Transverse colon (tissue), 4 donors: ENCODE results near the gene RAP1GAP2. TPM values are rescaled to one million over a fixed set of nuclear protein-coding genes. Genes with fewer than 3 reads are reported as not detected.

Experiments
- DNase-seq: peaks from one replicate; pipeline ENCODE4 v3.0.0-alpha.2; 2019
- H3K27ac ChIP-seq, 4 donors: fragments of 200-600 bp; sonication (generic); 2 replicates each; pipeline ENCODE4 v1.5.1; 2016 to 2018; ENCODE audit warnings: inconsistent platforms in 4 of 4
- H3K27me3 ChIP-seq: fragments of 200-600 bp; sonication (generic); 2 replicates; pipeline ENCODE4 v1.5.1; 2017; ENCODE audit warnings: inconsistent platforms
- H3K36me3 ChIP-seq, 4 donors: fragments of 200-600 bp; sonication (generic); 2 replicates each; pipeline ENCODE4 v1.5.1; 2017 to 2019; ENCODE audit warnings: inconsistent platforms in 4 of 4
- H3K4me1 ChIP-seq, 4 donors: fragments of 200-600 bp; sonication (generic); 2 replicates each; pipeline ENCODE4 v1.5.1; 2017 to 2020; ENCODE audit warnings: inconsistent platforms in 4 of 4
- H3K4me3 ChIP-seq, 4 donors: fragments of 200-600 bp; sonication (generic); 1 replicate in 1 of 4; 2 replicates in 3 of 4; pipeline versions ENCODE4 v1.5.1 to v1.6.1; 2017 to 2019; ENCODE audit warnings: inconsistent platforms in 4 of 4
- H3K9me3 ChIP-seq, 2 donors: fragments of 200-600 bp; sonication (generic); 2 replicates each; pipeline ENCODE4 v1.5.1; 2017 to 2019; ENCODE audit warnings: inconsistent platforms in 2 of 2
- EP300 ChIP-seq: sonication (generic); formaldehyde crosslinking; IDR thresholded peaks from one replicate; pipeline ENCODE4 v1.6.1; 2017; ENCODE audit warnings: antibody characterized with exemption, low read depth
- POLR2A ChIP-seq: fragments of 450-650 bp; IDR thresholded peaks from one replicate; pipeline ENCODE4 v1.6.1; 2016; ENCODE audit warnings: antibody characterized with exemption, mild to moderate bottlenecking, moderate library complexity
- POLR2AphosphoS5 ChIP-seq, 3 donors: sonication (generic); formaldehyde crosslinking; IDR thresholded peaks; one replicate each; pipeline ENCODE4 v1.6.1; 2016; ENCODE audit warnings: antibody characterized with exemption in 3 of 3
- WGBS, 2 donors: methylation state at CpG; one replicate each; pipeline ENCODE4 v1.1.5; 2018; ENCODE audit warnings: low coverage in 1 of 2; 5-methylcytosine and 5-hydroxymethylcytosine counted together
- in situ Hi-C, 4 donors: fragments of 200-750 bp; cut with MboI; loops; one replicate each; pipeline versions ENCODE4 v1.15.0 to v1.15.1; 2017; ENCODE audit warnings: low sequenced_read_pairs in 3 of 4, low pct_ligation_motif_present in 1 of 4, low pct_unique_long_range_greater_than_20kb in 1 of 4
- intact Hi-C: fragments of 100-400 bp; cut with DNase I; formaldehyde crosslinking; loops from one replicate; pipeline ENCODE4 v1.15.1; 2023; ENCODE audit warnings: low total_unique reads
- total RNA-seq, 4 donors: library from RNA; depleted of rRNA; stranded (reverse); fragments of >200 nt; gene quantifications; one replicate each; pipeline ENCODE4 v1.1.0, GENCODE V29; 2016
- TF ChIP-seq, protein P1 (sequence below), 5 experiments: fragments of 200-600 bp in 3 of 5; fragments of 450-650 bp in 2 of 5; sonication (generic) in 3 of 5; IDR thresholded peaks; 1 replicate in 2 of 5; 2 replicates in 3 of 5; pipeline ENCODE4 v1.5.1; 2016 to 2017; ENCODE audit warnings: antibody characterized with exemption in 5 of 5, inconsistent platforms in 3 of 5, mild to moderate bottlenecking in 2 of 5, moderate library complexity in 1 of 5

The RAP1GAP2 gene
- total RNA-seq, 4 donors from 2014 or later = 23.0 to 39.6 (median 33.9) TPM

- no peaks in the 10 kb centered on the region for H3K9me3 ChIP-seq
- H3K4me3 ChIP-seq = no peak overlapping the region
- H3K27ac ChIP-seq = peak overlapping the region; percentile 73 to 88 (median 83)
- H3K4me1 ChIP-seq = peaks cover 17 to 27% (median 22%) of the 10 kb centered on the region in 4 donors
- intact Hi-C loops (loop anchor here (2.0 to 5.0 kb wide), 2 partner anchors 38 to 156 kb away; no protein-coding TSS in a partner anchor), in situ Hi-C loops (loop anchor here in 2 of 4 donors (25.0 kb wide), 1 partner anchor 168 kb away; no protein-coding TSS in a partner anchor)
- 88 to 90% methylated on average over 5 to 12 of the region's 13 CpGs for WGBS, 2 donors
- peak; percentile 50 for TF ChIP-seq EP300
- TF ChIP-seq POLR2A = no peak
- TF ChIP-seq POLR2AphosphoS5 (IDR thresholded peaks at IDR 0.05) = no peak
- TF ChIP-seq, protein P1, sequence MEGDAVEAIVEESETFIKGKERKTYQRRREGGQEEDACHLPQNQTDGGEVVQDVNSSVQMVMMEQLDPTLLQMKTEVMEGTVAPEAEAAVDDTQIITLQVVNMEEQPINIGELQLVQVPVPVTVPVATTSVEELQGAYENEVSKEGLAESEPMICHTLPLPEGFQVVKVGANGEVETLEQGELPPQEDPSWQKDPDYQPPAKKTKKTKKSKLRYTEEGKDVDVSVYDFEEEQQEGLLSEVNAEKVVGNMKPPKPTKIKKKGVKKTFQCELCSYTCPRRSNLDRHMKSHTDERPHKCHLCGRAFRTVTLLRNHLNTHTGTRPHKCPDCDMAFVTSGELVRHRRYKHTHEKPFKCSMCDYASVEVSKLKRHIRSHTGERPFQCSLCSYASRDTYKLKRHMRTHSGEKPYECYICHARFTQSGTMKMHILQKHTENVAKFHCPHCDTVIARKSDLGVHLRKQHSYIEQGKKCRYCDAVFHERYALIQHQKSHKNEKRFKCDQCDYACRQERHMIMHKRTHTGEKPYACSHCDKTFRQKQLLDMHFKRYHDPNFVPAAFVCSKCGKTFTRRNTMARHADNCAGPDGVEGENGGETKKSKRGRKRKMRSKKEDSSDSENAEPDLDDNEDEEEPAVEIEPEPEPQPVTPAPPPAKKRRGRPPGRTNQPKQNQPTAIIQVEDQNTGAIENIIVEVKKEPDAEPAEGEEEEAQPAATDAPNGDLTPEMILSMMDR (IDR thresholded peaks at IDR 0.05) = no peak
- H3K27me3 ChIP-seq = no peaks in the 10 kb centered on the region
- no peak for DNase-seq
- no peaks in the 10 kb centered on the region for H3K36me3 ChIP-seq
These were observed 208.7 kb downstream of the RAP1GAP2 start for GRCh38 chr17:3004925-3005324.

DNA sequence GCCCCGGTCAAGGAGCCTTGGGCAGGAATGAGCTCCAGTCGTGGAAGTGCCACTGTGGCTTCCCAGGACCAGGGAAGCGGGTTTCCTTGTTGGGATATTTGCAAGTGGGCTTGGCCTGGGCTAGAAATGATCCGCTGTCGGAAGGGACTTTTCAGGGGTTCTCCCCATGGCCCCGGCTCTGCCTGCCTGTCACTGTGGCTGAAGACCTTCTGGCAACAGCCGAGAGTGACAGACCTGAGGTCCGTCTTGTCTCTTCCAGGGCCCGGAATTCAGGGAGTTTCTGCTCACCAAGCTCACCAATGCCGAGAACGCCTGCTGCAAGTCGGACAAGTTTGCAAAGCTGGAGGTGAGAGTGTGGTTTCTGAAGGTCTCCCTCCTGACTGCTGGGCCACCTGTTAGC lies 209.5 kb downstream of the RAP1GAP2 start:
- DNase-seq = no peak
- Histone ChIP-seq H3K36me3 (no peaks in the 10 kb centered on the region), H3K9me3 (no peaks in the 10 kb centered on the region), H3K27me3 (no peaks in the 10 kb centered on the region), H3K4me3 (no peak overlapping the region), H3K27ac (no peak overlapping the region), H3K4me1 (peaks cover 17 to 27% (median 22%) of the 10 kb centered on the region in 4 donors)
- in situ Hi-C loops (loop anchor here in 2 of 4 donors (25.0 kb wide), 1 partner anchor 168 kb away; no protein-coding TSS in a partner anchor), intact Hi-C loops (loop anchor here (2.0 kb wide), 1 partner anchor 157 kb away; no protein-coding TSS in a partner anchor)
- 89 to 100% methylated on average over 2 to 12 of the region's 12 CpGs for WGBS, 2 donors
- TF ChIP-seq EP300 = no peak
- no peak for TF ChIP-seq POLR2AphosphoS5 (IDR thresholded peaks at IDR 0.05)

GRCh38 chr17:3006801-3007200 lies 210.6 kb downstream of the RAP1GAP2 start:
- in situ Hi-C loops = loop anchor here in 2 of 4 donors (25.0 kb wide), 1 partner anchor 170 kb away; no protein-coding TSS in a partner anchor

DNA sequence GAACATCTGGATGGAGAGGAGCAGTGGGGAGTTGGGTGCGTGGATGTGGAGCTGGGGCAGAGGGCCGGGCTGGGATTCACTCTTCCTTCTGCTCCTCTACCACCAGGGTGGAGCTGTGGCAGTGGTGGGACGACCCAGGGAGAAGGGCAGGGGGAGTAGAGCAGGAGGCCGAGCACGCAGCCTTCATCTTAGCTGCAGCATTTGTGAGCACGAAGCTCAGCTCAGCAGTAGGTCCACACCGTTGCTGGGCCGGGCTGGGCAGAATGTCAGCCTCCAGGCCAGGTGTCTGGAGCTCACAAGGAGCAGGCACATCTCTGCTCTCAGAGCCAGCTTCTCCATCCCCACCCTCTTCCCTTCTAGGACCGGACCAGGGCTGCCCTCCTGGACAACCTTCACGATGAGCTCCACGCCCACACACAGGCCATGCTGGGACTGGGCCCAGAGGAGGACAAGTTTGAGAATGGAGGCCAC lies 211.4 kb downstream of the RAP1GAP2 start:
- TF ChIP-seq POLR2AphosphoS5 (IDR thresholded peaks at IDR 0.05) (no peak), EP300 (no peak), POLR2A (no peak)
- TF ChIP-seq, protein P1 (IDR thresholded peaks at IDR 0.05) = no peak
- DNase-seq = no peak
- 86 to 90% methylated on average over 2 to 11 of the region's 11 CpGs for WGBS, 2 donors
- in situ Hi-C loops = loop anchor here in 2 of 4 donors (25.0 kb wide), 1 partner anchor 170 kb away; no protein-coding TSS in a partner anchor
- intact Hi-C loops = no loop called here
- H3K4me3 ChIP-seq = no peak overlapping the region
- peaks cover 17 to 23% (median 20%) of the 10 kb centered on the region in 4 donors for H3K4me1 ChIP-seq
- no peaks in the 10 kb centered on the region for H3K9me3 ChIP-seq
- no peaks in the 10 kb centered on the region for H3K36me3 ChIP-seq
- no peak overlapping the region for H3K27ac ChIP-seq
- H3K27me3 ChIP-seq = no peaks in the 10 kb centered on the region

More at GRCh38 chr17:3006801-3007200, 210.6 kb downstream of the RAP1GAP2 start:
- WGBS, 2 donors = 60 to 77% methylated on average over 1 to 4 of the region's 4 CpGs
- no peak for DNase-seq
- Histone ChIP-seq H3K9me3 (no peaks in the 10 kb centered on the region), H3K4me1 (peaks cover 17 to 27% (median 22%) of the 10 kb centered on the region in 4 donors), H3K27ac (no peak overlapping the region), H3K27me3 (no peaks in the 10 kb centered on the region), H3K4me3 (no peak overlapping the region), H3K36me3 (no peaks in the 10 kb centered on the region)
- intact Hi-C loops = no loop called here
- no peak for TF ChIP-seq EP300
- TF ChIP-seq, protein P1 (IDR thresholded peaks at IDR 0.05) = no peak
- TF ChIP-seq POLR2AphosphoS5 (IDR thresholded peaks at IDR 0.05) = no peak
- TF ChIP-seq POLR2A = no peak
